Aorta (tissue), 5 donors: ENCODE data around the gene CDHR1. TPM values are rescaled to one million over a fixed set of nuclear protein-coding genes. Genes with fewer than 3 reads are reported as not detected.

Source experiments
- ATAC-seq: fragments of 200-7000 bp; cut with Tn5 transposase; one replicate; pipeline ENCODE4 v1.9.1; 2022; ENCODE audit warnings: moderate library complexity; ENCODE audit not compliant: low FRiP score
- DNase-seq, 2 donors: peaks; one replicate each; pipeline ENCODE4 v3.0.0-alpha.2; 2020
- H3K27ac ChIP-seq, 2 donors: one replicate each; pipeline ENCODE4 v1.5.1; 2013; ENCODE audit warnings: low read length in 2 of 2, mild to moderate bottlenecking in 2 of 2, moderate library complexity in 2 of 2, control low read depth in 1 of 2, inconsistent platforms in 1 of 2, low read depth in 1 of 2
- H3K27me3 ChIP-seq, 2 donors: one replicate each; pipeline ENCODE4 v1.6.1; 2013; ENCODE audit warnings: control low read depth in 1 of 2, low read length in 1 of 2, mild to moderate bottlenecking in 1 of 2, moderate library complexity in 1 of 2; ENCODE audit not compliant: insufficient read depth in 2 of 2, control insufficient read depth in 1 of 2
- H3K36me3 ChIP-seq, 2 donors: one replicate each; pipeline ENCODE4 v1.6.1; 2013; ENCODE audit warnings: control low read depth in 1 of 2, low read length in 1 of 2, mild to moderate bottlenecking in 1 of 2; ENCODE audit not compliant: insufficient read depth in 2 of 2, control insufficient read depth in 1 of 2
- H3K4me1 ChIP-seq, 2 donors: one replicate each; pipeline ENCODE4 v1.6.1; 2013; ENCODE audit warnings: low read length in 2 of 2, control low read depth in 1 of 2, mild to moderate bottlenecking in 1 of 2, moderate library complexity in 1 of 2; ENCODE audit not compliant: insufficient read depth in 2 of 2, control insufficient read depth in 1 of 2
- H3K4me3 ChIP-seq, 2 donors: one replicate each; pipeline ENCODE4 v1.5.1; 2013; ENCODE audit warnings: low read length in 2 of 2, control low read depth in 1 of 2, mild to moderate bottlenecking in 1 of 2
- H3K9me3 ChIP-seq: one replicate; pipeline ENCODE4 v1.6.1; 2013; ENCODE audit warnings: mild to moderate bottlenecking, low read length; ENCODE audit not compliant: control insufficient read depth
- WGBS, 2 donors: extraction: QIAGEN DNeasy Blood & Tissue Kit; methylation state at CpG; one replicate each; pipeline ENCODE4 v1.1.7; 2013; 5-methylcytosine and 5-hydroxymethylcytosine counted together
- intact Hi-C, 2 donors: fragments of 100-400 bp; cut with DNase I; formaldehyde crosslinking; loops; one replicate each; pipeline versions ENCODE4 v1.14.2 to v1.15.0; 2022
- polyA plus RNA-seq, 2 donors: library from polyadenylated mRNA; stranded (reverse); fragments of 200-250 nt; gene quantifications; one replicate each; pipeline ENCODE4 v1.2.3, GENCODE V29; 2013
- total RNA-seq, 2 donors: library from RNA; stranded (reverse); fragmentation: NEBNext Ultra II Directional; extraction: Animal tissue kit (Norgen Biotek cat#: 25700); gene quantifications; one replicate each; pipeline ENCODE4 v1.2.1, GENCODE V29; 2021
- donor health status: healthy with polysubstance abuse.
- donor health status: Bipolar disorder and iron deficiency.
- donor health status: DM: no; HTN: no; CAD: no.
- donor health status: DM: no; HTN: no; CAD: no.
- donor health status: DM: yes; HTN: yes; CAD: no.

CDHR1 gene
- total and polyA plus RNA-seq, 4 donors, result 0.32 to 0.42 TPM; not detected in 2

DNA sequence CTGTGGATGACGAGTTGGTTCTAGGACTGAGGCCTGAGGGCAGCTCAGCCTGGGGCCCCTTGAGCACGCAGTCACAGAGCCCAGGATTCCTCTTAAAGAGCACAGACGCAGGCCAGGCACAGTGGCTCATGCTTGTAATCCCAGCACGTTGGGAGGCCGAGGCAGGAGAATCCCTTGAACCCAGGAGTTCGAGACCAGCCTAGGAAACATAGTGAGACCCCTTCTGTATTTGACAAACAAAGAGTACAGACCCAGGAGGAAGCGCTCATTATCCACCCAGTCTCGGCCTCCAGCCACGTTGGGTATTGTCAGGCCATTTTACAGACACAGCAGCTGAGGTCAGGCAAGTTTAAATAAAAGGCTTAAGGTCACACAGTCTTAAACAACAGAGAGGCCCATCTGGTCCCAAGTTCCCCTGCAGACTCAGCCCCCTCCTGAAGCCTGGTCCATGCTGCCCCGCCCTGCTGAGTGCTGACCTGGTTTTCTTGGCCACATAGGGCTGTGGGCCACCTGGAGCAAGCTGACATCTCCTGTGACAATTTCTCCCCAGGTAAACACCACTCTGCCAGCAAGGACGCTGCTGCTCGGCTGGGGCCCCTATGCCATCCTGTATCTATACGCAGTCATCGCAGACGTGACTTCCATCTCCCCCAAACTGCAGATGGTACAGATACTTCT, 63.1 kb downstream of the CDHR1 start:
- no peaks in the 10 kb centered on the region for H3K36me3 ChIP-seq
- H3K27me3 ChIP-seq, result no peaks in the 10 kb centered on the region
- H3K27ac ChIP-seq, result no peak overlapping the region
- no peak overlapping the region for H3K4me3 ChIP-seq
- DNase-seq, result no peak
- 77 to 83% methylated on average over 15 of the region's 15 CpGs for WGBS, 2 donors
- no peaks in the 10 kb centered on the region for H3K9me3 ChIP-seq
- no peaks in the 10 kb centered on the region for H3K4me1 ChIP-seq
- no peak for ATAC-seq
- intact Hi-C loops, result no loop called here

GRCh38 chr10:84258034-84258695, 63.8 kb downstream of the CDHR1 start:
- no peaks in the 10 kb centered on the region for H3K36me3 ChIP-seq
- no peak overlapping the region for H3K27ac ChIP-seq
- no peaks in the 10 kb centered on the region for H3K4me1 ChIP-seq
- no peaks in the 10 kb centered on the region for H3K27me3 ChIP-seq
- intact Hi-C loops, result no loop called here
- DNase-seq (no peak), ATAC-seq (no peak)
- WGBS, 2 donors, result 82 to 86% methylated on average over 7 of the region's 7 CpGs
- H3K9me3 ChIP-seq, result no peaks in the 10 kb centered on the region
- H3K4me3 ChIP-seq, result no peak overlapping the region

GRCh38 chr10:84261236-84261915, 67.0 kb downstream of the CDHR1 start:
- no peaks in the 10 kb centered on the region for H3K4me1 ChIP-seq
- H3K27me3 ChIP-seq, result no peaks in the 10 kb centered on the region
- intact Hi-C loops, result loop anchor here in 1 of 2 donors (5.0 kb wide), 1 partner anchor 111 kb away; no protein-coding TSS in a partner anchor
- H3K4me3 ChIP-seq, result no peak overlapping the region
- H3K27ac ChIP-seq, result no peak overlapping the region
- 84 to 85% methylated on average over 6 to 7 of the region's 7 CpGs for WGBS, 2 donors
- H3K36me3 ChIP-seq, result no peaks in the 10 kb centered on the region
- no peaks in the 10 kb centered on the region for H3K9me3 ChIP-seq
- ATAC-seq (no peak), DNase-seq (no peak)

DNA sequence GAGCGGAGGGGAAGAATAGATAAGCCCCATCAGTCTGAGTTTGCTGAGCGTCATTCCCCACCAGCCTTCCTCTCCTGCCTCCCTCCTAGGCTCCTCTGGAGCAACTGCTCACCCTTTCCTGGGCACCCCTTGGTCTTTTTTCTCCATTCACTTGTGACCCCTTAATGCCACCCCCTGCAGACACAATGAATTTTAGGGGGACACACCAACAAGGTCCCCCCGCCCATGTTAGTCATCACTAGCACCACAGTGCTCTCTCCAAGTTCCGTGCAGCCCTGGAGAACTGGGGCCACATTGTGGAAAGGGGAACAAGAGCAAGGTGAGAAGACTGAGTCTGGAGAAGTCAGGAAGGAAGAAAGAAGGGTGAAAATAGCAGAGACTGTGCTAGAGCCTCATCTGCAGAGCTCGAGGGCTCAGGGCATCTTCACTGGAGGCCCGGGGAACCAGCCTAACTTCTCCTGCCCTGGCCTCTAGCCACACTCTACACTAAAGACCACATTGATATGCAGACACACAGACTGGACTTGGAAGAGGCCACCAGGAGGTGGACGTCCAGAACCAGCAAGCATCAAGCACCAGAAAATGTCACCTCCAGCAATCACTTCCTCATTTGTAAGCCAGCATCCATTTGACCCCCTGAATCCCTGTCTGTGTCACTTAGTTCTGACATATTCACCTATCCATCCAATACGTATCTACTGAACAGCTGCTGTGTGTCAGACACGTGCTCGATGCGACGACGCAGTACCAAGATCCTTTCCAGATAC, 68.0 kb downstream of the CDHR1 start:
- DNase-seq (no peak), ATAC-seq (no peak)
- Histone ChIP-seq H3K27ac (no peak overlapping the region), H3K4me3 (no peak overlapping the region), H3K4me1 (no peaks in the 10 kb centered on the region), H3K27me3 (no peaks in the 10 kb centered on the region), H3K36me3 (no peaks in the 10 kb centered on the region), H3K9me3 (no peaks in the 10 kb centered on the region)
- intact Hi-C loops, result loop anchor here in 1 of 2 donors (5.0 kb wide), 1 partner anchor 110 kb away; no protein-coding TSS in a partner anchor
- WGBS, 2 donors, result 80 to 85% methylated on average over 13 of the region's 13 CpGs

DNA sequence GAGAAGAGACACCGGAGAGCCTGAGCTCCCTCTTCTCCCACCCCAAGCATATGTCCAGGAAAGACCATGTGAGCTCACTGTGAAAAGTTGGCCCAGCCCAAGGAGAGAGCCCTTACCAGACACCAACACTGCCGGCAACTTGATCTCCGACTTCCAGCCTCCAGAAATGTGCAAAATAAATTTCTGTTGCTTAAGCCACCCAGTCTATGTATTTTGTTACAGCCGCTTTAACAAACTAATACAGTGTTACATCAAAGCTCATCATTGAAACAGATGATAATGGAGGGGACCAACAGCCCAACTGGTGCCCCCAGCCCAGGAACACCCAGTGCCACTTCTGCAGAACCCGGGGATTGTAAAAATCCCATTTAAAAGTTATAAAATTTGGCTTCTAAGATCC, 69.4 kb downstream of the CDHR1 start:
- 80 to 81% methylated on average over 5 of the region's 5 CpGs for WGBS, 2 donors
- no peak overlapping the region for H3K4me3 ChIP-seq
- DNase-seq, result no peak
- H3K4me1 ChIP-seq, result no peaks in the 10 kb centered on the region
- ATAC-seq, result no peak
- no peak overlapping the region for H3K27ac ChIP-seq
- H3K9me3 ChIP-seq, result no peaks in the 10 kb centered on the region
- intact Hi-C loops, result loop anchor here (1.0 to 5.0 kb wide), 3 partner anchors 109 to 274 kb away; no protein-coding TSS in a partner anchor
- no peaks in the 10 kb centered on the region for H3K27me3 ChIP-seq
- no peaks in the 10 kb centered on the region for H3K36me3 ChIP-seq

DNA sequence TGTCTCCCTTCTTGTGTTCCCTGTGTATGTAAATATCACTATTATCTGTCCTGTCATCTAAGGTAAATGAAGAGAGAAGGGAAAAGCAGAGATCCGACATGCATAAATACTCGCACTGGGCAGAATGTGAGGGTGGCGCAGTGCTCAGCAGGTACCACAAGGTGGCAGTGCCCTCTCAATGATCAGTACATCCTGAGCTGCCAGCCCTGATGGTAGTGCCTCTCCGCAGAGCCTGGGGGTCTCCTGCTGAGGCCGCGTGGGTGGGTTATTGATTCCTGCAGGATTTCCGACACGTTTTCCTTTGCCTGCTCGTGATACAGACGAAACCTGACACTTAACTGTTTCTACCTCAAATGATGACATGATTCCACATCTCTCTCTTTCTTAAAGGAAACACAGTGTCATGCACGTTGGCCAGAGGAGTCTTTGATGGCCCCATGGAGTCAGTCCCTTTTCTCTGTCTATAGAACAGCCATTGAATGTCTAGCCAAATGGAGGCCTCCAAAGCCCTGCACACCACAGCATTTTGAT, 70.3 kb downstream of the CDHR1 start:
- intact Hi-C loops, result loop anchor here (1.0 to 5.0 kb wide), 3 partner anchors 108 to 273 kb away; no protein-coding TSS in a partner anchor
- DNase-seq (peak; percentile 75 to 89), ATAC-seq (peak; percentile 82)
- H3K27ac ChIP-seq, result no peak overlapping the region
- no peaks in the 10 kb centered on the region for H3K4me1 ChIP-seq
- no peaks in the 10 kb centered on the region for H3K36me3 ChIP-seq
- WGBS, 2 donors, result 0 to 2% methylated on average over 11 of the region's 11 CpGs
- no peaks in the 10 kb centered on the region for H3K9me3 ChIP-seq
- H3K4me3 ChIP-seq, result no peak overlapping the region
- H3K27me3 ChIP-seq, result no peaks in the 10 kb centered on the region

DNA sequence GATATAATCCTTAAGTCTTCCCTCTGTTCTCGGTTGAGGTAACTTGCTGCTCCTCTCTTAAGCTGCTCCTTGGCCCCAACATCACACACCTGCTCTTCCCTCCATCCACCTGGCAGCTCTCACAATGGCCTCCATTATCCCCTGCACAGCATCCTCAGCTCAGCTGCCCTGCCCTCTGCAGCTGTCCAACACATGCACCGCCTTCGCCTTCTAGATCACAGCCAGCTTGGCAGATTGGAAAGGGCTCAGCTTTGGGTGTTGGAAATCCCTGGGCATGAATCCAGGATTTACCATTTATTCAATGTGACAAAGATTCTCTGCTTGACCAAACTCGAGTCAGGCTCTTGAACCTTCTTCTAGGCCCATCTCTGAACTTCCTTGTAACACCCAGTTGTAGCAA, 71.1 kb downstream of the CDHR1 start:
- intact Hi-C loops, result loop anchor here in 1 of 2 donors (2.0 to 5.0 kb wide), 2 partner anchors 107 to 271 kb away; no protein-coding TSS in a partner anchor
- H3K4me1 ChIP-seq, result no peaks in the 10 kb centered on the region
- WGBS, 2 donors, result 76 to 77% methylated on average over 4 of the region's 4 CpGs
- H3K9me3 ChIP-seq, result no peaks in the 10 kb centered on the region
- no peak overlapping the region for H3K4me3 ChIP-seq
- H3K27me3 ChIP-seq, result no peaks in the 10 kb centered on the region
- ATAC-seq (no peak), DNase-seq (no peak)
- H3K27ac ChIP-seq, result no peak overlapping the region
- no peaks in the 10 kb centered on the region for H3K36me3 ChIP-seq

- no peak overlapping the region for H3K27ac ChIP-seq
- DNase-seq (peak in 1 of 2 donors; percentile 54), ATAC-seq (no peak)
- no peaks in the 10 kb centered on the region for H3K4me1 ChIP-seq
- intact Hi-C loops, result loop anchor here in 1 of 2 donors (5.0 kb wide), 1 partner anchor 105 kb away; no protein-coding TSS in a partner anchor
- no peak overlapping the region for H3K4me3 ChIP-seq
- H3K9me3 ChIP-seq, result no peaks in the 10 kb centered on the region
- no peaks in the 10 kb centered on the region for H3K27me3 ChIP-seq
- H3K36me3 ChIP-seq, result no peaks in the 10 kb centered on the region
- 42% methylated on average over 7 of the region's 7 CpGs for WGBS, 2 donors
Measured at GRCh38 chr10:84267503-84268126, 73.3 kb downstream of the CDHR1 start.
